Chondrocyte (in vitro differentiated cells): ENCODE measurements around the gene GNG2. TPM values are rescaled to one million over a fixed set of nuclear protein-coding genes. Genes with fewer than 3 reads are reported as not detected.

Experiments
- DNase-seq: peaks from one replicate; pipeline ENCODE4 v3.0.0; 2021; ENCODE audit warnings: mixed read lengths, low spot score
- H3K27ac Mint-ChIP-seq: one replicate; pipeline ENCODE4 v1.8.0; 2021; ENCODE audit warnings: mild to moderate bottlenecking, moderate library complexity, mixed read lengths; ENCODE audit not compliant: unreplicated experiment
- H3K27me3 Mint-ChIP-seq: 2 replicates; pipeline ENCODE4 v1.8.0; 2021; ENCODE audit warnings: low read depth, mixed read lengths
- H3K36me3 Mint-ChIP-seq: 2 replicates; pipeline ENCODE4 v1.8.0; 2021; ENCODE audit warnings: low read depth, mixed read lengths
- H3K4me1 Mint-ChIP-seq: 2 replicates; pipeline ENCODE4 v1.8.0; 2021; ENCODE audit warnings: low read depth, mild to moderate bottlenecking, mixed read lengths
- H3K4me3 Mint-ChIP-seq: one replicate; pipeline ENCODE4 v1.8.0; 2021; ENCODE audit warnings: mild to moderate bottlenecking, moderate library complexity, mixed read lengths; ENCODE audit not compliant: unreplicated experiment
- H3K9me3 Mint-ChIP-seq: 2 replicates; pipeline ENCODE4 v1.8.0; 2021; ENCODE audit warnings: low read depth, mixed read lengths
- total RNA-seq: library from RNA; stranded (reverse); gene quantifications from 3 replicates; pipeline ENCODE4 v1.2.1, GENCODE V29; 2021
- TF ChIP-seq, protein P1 (sequence below): fragments of 200-600 bp; sonication (generic); IDR thresholded peaks from 2 replicates; pipeline ENCODE4 v1.5.0; 2021; ENCODE audit warnings: antibody characterized with exemption, mild to moderate bottlenecking, moderate library complexity

The GNG2 gene
- total RNA-seq, 1 donor from 2014 or later, result 2.4 TPM

DNA sequence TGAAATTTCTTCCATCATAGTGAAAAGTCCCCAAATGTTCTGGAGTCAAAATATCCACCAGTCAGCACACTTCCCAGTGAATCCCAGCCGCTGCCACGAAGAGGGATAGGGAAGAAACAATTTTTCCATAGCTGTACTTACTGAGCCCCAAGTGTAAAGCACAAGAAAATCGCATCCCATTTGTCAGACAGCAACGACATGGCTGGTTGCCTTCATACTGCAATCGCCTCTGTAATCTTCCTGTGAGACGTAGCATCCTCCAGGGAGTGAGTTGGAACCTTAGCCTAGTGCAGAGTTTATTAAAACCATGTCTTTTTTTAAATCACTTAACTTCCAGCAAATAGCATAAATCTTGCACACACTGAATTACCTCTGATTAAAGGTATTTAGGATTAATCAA, 56.8 kb downstream of the GNG2 start:
- Mint-ChIP-seq H3K4me3 (no peak overlapping the region), H3K9me3 (no peaks in the 10 kb centered on the region), H3K4me1 (peaks cover 3% of the 10 kb centered on the region), H3K27ac (no peak overlapping the region), H3K36me3 (no peaks in the 10 kb centered on the region), H3K27me3 (no peaks in the 10 kb centered on the region)
- no peak for DNase-seq
- TF ChIP-seq, protein P1, sequence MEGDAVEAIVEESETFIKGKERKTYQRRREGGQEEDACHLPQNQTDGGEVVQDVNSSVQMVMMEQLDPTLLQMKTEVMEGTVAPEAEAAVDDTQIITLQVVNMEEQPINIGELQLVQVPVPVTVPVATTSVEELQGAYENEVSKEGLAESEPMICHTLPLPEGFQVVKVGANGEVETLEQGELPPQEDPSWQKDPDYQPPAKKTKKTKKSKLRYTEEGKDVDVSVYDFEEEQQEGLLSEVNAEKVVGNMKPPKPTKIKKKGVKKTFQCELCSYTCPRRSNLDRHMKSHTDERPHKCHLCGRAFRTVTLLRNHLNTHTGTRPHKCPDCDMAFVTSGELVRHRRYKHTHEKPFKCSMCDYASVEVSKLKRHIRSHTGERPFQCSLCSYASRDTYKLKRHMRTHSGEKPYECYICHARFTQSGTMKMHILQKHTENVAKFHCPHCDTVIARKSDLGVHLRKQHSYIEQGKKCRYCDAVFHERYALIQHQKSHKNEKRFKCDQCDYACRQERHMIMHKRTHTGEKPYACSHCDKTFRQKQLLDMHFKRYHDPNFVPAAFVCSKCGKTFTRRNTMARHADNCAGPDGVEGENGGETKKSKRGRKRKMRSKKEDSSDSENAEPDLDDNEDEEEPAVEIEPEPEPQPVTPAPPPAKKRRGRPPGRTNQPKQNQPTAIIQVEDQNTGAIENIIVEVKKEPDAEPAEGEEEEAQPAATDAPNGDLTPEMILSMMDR, result no peak

DNA sequence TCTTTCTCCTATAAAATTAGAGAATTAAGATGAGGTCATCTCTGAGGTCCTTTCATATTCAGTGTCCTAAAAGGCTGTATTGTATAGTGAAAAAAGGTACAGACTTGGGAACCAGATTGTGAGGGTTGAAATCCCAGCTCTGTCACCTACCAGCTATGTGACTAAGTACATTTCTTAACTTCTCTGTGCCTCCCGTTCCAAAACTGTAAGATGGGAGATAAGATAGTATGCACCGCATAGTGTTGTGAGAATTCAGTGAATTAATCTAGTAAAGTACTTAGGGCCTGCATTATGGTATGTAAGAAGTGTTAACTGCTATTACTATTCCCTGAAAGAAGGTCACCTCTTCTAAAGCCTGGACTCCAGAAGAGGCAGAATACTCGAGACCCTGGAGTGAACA, 60.6 kb downstream of the GNG2 start:
- H3K27me3 Mint-ChIP-seq, result no peaks in the 10 kb centered on the region
- H3K4me3 Mint-ChIP-seq, result no peak overlapping the region
- no peaks in the 10 kb centered on the region for H3K9me3 Mint-ChIP-seq
- H3K27ac Mint-ChIP-seq, result no peak overlapping the region
- no peaks in the 10 kb centered on the region for H3K36me3 Mint-ChIP-seq
- no peak for DNase-seq
- TF ChIP-seq, protein P1, result no peak
- H3K4me1 Mint-ChIP-seq, result peaks cover 13% of the 10 kb centered on the region

GRCh38 chr14:51922624-51923023, 62.2 kb downstream of the GNG2 start:
- Mint-ChIP-seq H3K9me3 (no peaks in the 10 kb centered on the region), H3K27me3 (no peaks in the 10 kb centered on the region), H3K27ac (peak overlapping the region; percentile 76), H3K36me3 (no peaks in the 10 kb centered on the region), H3K4me3 (no peak overlapping the region), H3K4me1 (peaks cover 13% of the 10 kb centered on the region)
- DNase-seq, result no peak
- TF ChIP-seq, protein P1, result no peak

GRCh38 chr14:51924600-51924999, 64.2 kb downstream of the GNG2 start:
- Mint-ChIP-seq H3K4me3 (no peak overlapping the region), H3K9me3 (no peaks in the 10 kb centered on the region), H3K27me3 (no peaks in the 10 kb centered on the region), H3K36me3 (no peaks in the 10 kb centered on the region), H3K27ac (no peak overlapping the region), H3K4me1 (peaks cover 13% of the 10 kb centered on the region)
- no peak for DNase-seq
- TF ChIP-seq, protein P1, result no peak

DNA sequence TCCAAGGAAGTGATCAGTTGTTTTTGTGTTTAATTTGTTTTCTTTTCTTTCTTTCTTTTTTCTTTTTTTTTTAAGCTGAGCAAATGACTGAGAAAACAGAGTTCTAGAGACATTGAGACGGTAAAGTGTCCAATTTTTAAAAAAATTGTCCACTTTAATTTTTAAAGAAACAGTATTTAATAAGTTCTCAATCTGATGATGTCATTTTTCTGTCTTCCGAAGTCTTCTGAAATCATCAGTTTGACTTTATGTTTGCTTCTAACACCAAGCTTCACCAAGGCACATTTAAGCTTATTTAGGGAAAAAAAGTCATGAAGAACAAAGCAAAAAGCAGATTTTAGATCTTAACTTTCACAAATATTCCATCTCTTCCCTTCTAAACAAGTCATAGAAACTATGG, 65.6 kb downstream of the GNG2 start:
- DNase-seq, result no peak
- TF ChIP-seq, protein P1, result no peak
- no peak overlapping the region for H3K4me3 Mint-ChIP-seq
- no peaks in the 10 kb centered on the region for H3K27me3 Mint-ChIP-seq
- H3K27ac Mint-ChIP-seq, result no peak overlapping the region
- peaks cover 13% of the 10 kb centered on the region for H3K4me1 Mint-ChIP-seq
- no peaks in the 10 kb centered on the region for H3K9me3 Mint-ChIP-seq
- H3K36me3 Mint-ChIP-seq, result no peaks in the 10 kb centered on the region
